Measurements from ENCODE around the gene EFTUD2. TPM values are rescaled to one million over a fixed set of nuclear protein-coding genes. Genes with fewer than 3 reads are reported as not detected.

The EFTUD2 gene
- total and polyA plus RNA-seq, 2 of the 8 experiments (the other 6 are each of a cell fraction or from before 2014, with no cell fraction given), result 118 to 195 TPM

- no peak for TF ChIP-seq JUND (IDR thresholded peaks at IDR 0.05; ENCODE audit: low read length)
- TF ChIP-seq PHF8 (conservative IDR thresholded peaks at IDR 0.05; ENCODE audit: low read depth, low read length), result no peak
- TF ChIP-seq BRCA1 (IDR thresholded peaks at IDR 0.05; ENCODE audit: low read depth, low read length), result no peak
- no peak for TF ChIP-seq TAF7 (optimal IDR thresholded peaks at IDR 0.05; ENCODE audit: borderline replicate concordance, low read depth, low read length)
- TF ChIP-seq SP4 (IDR thresholded peaks at IDR 0.05; ENCODE audit: low read length), result no peak
- no peak for TF ChIP-seq SAP30 (IDR thresholded peaks at IDR 0.05; ENCODE audit: insufficient read depth, insufficient replicate concordance, low read length)
- TF ChIP-seq SP1 (IDR thresholded peaks at IDR 0.05; ENCODE audit: low read depth, low read length), result no peak
- TF ChIP-seq EP300 (IDR thresholded peaks at IDR 0.05; ENCODE audit: borderline replicate concordance in 1 of 2, low read depth in 2 of 2, low read length in 2 of 2), result no peak
Measured at GRCh38 chr17:44942456-44942855, 43.2 kb upstream of the EFTUD2 start (continued).
